Astrocyte (in vitro differentiated cells and primary cell): Measurements from ENCODE around the gene NAP1L4. TPM values are rescaled to one million over a fixed set of nuclear protein-coding genes. Genes with fewer than 3 reads are reported as not detected.

Source experiments
- DNase-seq: peaks from one replicate; pipeline ENCODE4 v3.0.0-alpha.2; 2010; ENCODE audit warnings: low read depth
- FAIRE-seq: peaks from 2 replicates; lab custom pipeline; 2011; peaks lifted over from hg19 to GRCh38; lab: Jason Lieb, UNC
- H2AFZ ChIP-seq: 2 replicates; pipeline ENCODE4 v1.6.0; 2012; ENCODE audit warnings: low read depth, low read length, inconsistent platforms
- H3K27ac ChIP-seq: 2 replicates; pipeline ENCODE4 v1.5.1; 2011; ENCODE audit warnings: low read depth, low read length, inconsistent platforms
- H3K27me3 ChIP-seq: 2 replicates; pipeline ENCODE4 v1.6.0; 2011; ENCODE audit warnings: low read length, inconsistent platforms; ENCODE audit not compliant: insufficient read depth
- H3K36me3 ChIP-seq: 2 replicates; pipeline ENCODE4 v1.5.1; 2011; ENCODE audit warnings: low read length, inconsistent platforms; ENCODE audit not compliant: insufficient read depth
- H3K4me1 ChIP-seq: 2 replicates; pipeline ENCODE4 v1.5.1; 2011; ENCODE audit warnings: low read length, inconsistent platforms; ENCODE audit not compliant: insufficient read depth
- H3K4me2 ChIP-seq: 2 replicates; pipeline ENCODE4 v1.6.0; 2012; ENCODE audit warnings: low read length, inconsistent platforms
- H3K4me3 ChIP-seq: 2 replicates; pipeline ENCODE4 v1.5.1; 2011; ENCODE audit warnings: low read depth, mild to moderate bottlenecking, low read length, inconsistent platforms; ENCODE audit not compliant: insufficient read depth
- H3K79me2 ChIP-seq: 2 replicates; pipeline ENCODE4 v1.6.0; 2012; ENCODE audit warnings: mild to moderate bottlenecking, low read length, inconsistent platforms; ENCODE audit not compliant: insufficient read depth
- H3K9ac ChIP-seq: 2 replicates; pipeline ENCODE4 v1.6.0; 2012; ENCODE audit warnings: mild to moderate bottlenecking, low read length, inconsistent platforms
- H3K9me3 ChIP-seq: 2 replicates; pipeline ENCODE4 v1.5.1; 2012; ENCODE audit warnings: low read depth, mild to moderate bottlenecking, low read length, inconsistent platforms; ENCODE audit not compliant: insufficient read depth
- H4K20me1 ChIP-seq: 2 replicates; pipeline ENCODE4 v1.6.0; 2012; ENCODE audit warnings: low read length, inconsistent platforms; ENCODE audit not compliant: insufficient read depth
- H3K27ac Mint-ChIP-seq: one replicate; pipeline ENCODE4 v1.8.0; 2021; ENCODE audit warnings: mild to moderate bottlenecking, mixed read lengths; ENCODE audit not compliant: unreplicated experiment
- H3K27me3 Mint-ChIP-seq: one replicate; pipeline ENCODE4 v1.8.0; 2021; ENCODE audit warnings: low read depth, mixed read lengths; ENCODE audit not compliant: unreplicated experiment
- H3K36me3 Mint-ChIP-seq: one replicate; pipeline ENCODE4 v1.8.0; 2021; ENCODE audit warnings: low read depth, mixed read lengths; ENCODE audit not compliant: unreplicated experiment
- H3K4me1 Mint-ChIP-seq: one replicate; pipeline ENCODE4 v1.8.0; 2021; ENCODE audit warnings: low read depth, mixed read lengths; ENCODE audit not compliant: unreplicated experiment
- H3K4me3 Mint-ChIP-seq: one replicate; pipeline ENCODE4 v1.8.0; 2021; ENCODE audit warnings: mild to moderate bottlenecking, moderate library complexity, mixed read lengths; ENCODE audit not compliant: unreplicated experiment
- H3K9me3 Mint-ChIP-seq: one replicate; pipeline ENCODE4 v1.8.0; 2021; ENCODE audit warnings: mild to moderate bottlenecking, mixed read lengths; ENCODE audit not compliant: unreplicated experiment
- CTCF ChIP-seq: IDR thresholded peaks from 2 replicates; pipeline ENCODE4 v1.5.1; 2011; ENCODE audit warnings: low read depth, mild to moderate bottlenecking, inconsistent platforms, low read length, moderate library complexity; ENCODE audit not compliant: insufficient read depth
- EZH2 ChIP-seq: IDR thresholded peaks from 2 replicates; pipeline ENCODE4 v1.6.1; 2012; ENCODE audit warnings: mild to moderate bottlenecking, low read length, inconsistent platforms; ENCODE audit not compliant: insufficient read depth
- total RNA-seq: library from RNA; stranded (reverse); gene quantifications from 2 replicates; pipeline ENCODE4 v1.2.1, GENCODE V29; 2021

NAP1L4 gene
- total RNA-seq, 1 donor from 2014 or later: 153 TPM

DNA sequence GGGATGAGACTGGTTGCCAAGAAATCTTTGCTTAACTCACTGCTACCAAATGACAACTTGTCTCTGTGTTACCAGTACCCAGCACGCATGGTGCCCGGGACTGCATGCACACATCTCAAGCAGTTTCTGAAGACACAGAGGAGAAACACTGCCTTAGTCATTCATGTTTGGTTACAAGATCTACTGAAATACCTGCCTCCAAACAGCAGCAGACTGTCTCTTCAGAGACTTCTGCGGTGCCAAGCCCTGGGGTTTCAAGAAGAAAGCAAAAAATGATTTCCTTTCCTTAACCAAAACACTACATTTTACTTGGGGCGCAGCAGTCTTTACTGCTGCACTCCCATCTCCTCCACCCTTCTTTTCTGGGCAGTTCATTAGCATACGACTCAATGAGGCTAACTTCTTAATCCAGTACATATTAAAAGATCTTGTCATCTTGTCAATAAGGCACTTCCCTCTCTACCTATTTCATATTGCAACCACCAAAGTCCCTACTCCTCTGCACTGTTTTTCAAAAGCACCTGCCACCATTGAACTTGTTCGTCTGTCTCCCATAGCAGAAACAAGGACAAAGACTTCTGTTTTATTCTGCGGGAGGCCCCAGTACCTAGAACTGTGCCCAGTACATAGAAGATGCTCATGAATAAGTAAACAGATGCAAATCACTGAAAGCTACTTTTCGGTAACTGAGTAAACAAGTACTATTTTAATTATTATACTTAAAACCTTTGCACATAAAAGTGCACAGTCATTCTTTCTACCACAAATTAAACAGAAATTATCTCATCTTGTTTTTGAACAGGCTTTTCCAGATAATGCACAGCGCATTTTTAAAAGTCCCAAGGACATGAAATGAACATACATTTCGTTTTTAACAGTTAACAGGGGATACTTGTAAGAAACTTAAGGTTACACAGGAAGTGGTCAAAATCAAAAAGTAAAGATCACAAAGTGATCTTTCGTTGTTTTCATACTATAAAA lies 4.0 kb downstream of the NAP1L4 start:
- H3K4me2 ChIP-seq: peak overlapping the region; percentile 98
- peaks cover 23% of the 10 kb centered on the region for H3K4me1 Mint-ChIP-seq
- TF ChIP-seq EZH2 (no peak), CTCF (no peak)
- H3K27me3 Mint-ChIP-seq: no peaks in the 10 kb centered on the region
- H3K4me3 Mint-ChIP-seq: peak overlapping the region; percentile 100
- no peak for DNase-seq
- peaks cover 89% of the 10 kb centered on the region for H3K79me2 ChIP-seq
- H2AFZ ChIP-seq: no peak overlapping the region
- no peaks in the 10 kb centered on the region for H3K27me3 ChIP-seq
- peaks cover 25% of the 10 kb centered on the region for H3K4me1 ChIP-seq
- no peak for FAIRE-seq
- no peaks in the 10 kb centered on the region for H3K36me3 ChIP-seq
- peak overlapping the region; percentile 32 for H3K27ac ChIP-seq
- peaks cover 76% of the 10 kb centered on the region for H4K20me1 ChIP-seq
- H3K9me3 ChIP-seq: no peaks in the 10 kb centered on the region
- H3K9ac ChIP-seq: peak overlapping the region; percentile 90
- no peaks in the 10 kb centered on the region for H3K9me3 Mint-ChIP-seq
- peak overlapping the region; percentile 95 for H3K4me3 ChIP-seq
- no peaks in the 10 kb centered on the region for H3K36me3 Mint-ChIP-seq
- peak overlapping the region; percentile 48 for H3K27ac Mint-ChIP-seq

DNA sequence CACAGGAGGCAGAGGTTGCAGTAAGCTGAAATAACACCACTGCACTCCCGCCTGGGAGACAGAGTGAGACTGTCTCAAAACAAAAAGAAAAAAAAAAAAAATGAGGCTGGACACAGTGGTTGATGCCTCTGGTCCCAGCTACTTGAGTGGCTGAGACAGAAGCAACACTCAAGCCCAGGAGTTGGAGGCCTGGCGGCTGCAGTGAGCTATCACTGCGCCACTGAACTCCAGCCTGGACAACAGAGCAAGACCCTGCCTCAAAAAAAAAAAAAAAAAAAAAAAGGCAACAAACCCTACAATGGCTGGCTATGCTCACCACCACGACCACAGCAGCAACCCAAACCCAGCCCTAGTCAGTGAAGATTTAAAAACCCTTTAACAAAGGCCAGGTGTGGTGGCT lies 8.2 kb downstream of the NAP1L4 start:
- H3K9me3 Mint-ChIP-seq: no peaks in the 10 kb centered on the region
- no peak for TF ChIP-seq EZH2
- no peak for TF ChIP-seq CTCF
- no peak overlapping the region for H3K4me3 Mint-ChIP-seq
- Histone ChIP-seq H2AFZ (no peak overlapping the region), H3K27ac (no peak overlapping the region), H3K4me2 (no peak overlapping the region), H3K27me3 (no peaks in the 10 kb centered on the region), H3K9ac (no peak overlapping the region), H3K4me1 (peaks cover 12% of the 10 kb centered on the region), H3K4me3 (no peak overlapping the region), H3K9me3 (no peaks in the 10 kb centered on the region), H4K20me1 (peaks cover 82% of the 10 kb centered on the region), H3K36me3 (peaks cover 3% of the 10 kb centered on the region), H3K79me2 (peaks cover 98% of the 10 kb centered on the region)
- peaks cover 15% of the 10 kb centered on the region for H3K4me1 Mint-ChIP-seq
- H3K27ac Mint-ChIP-seq: no peak overlapping the region
- no peaks in the 10 kb centered on the region for H3K27me3 Mint-ChIP-seq
- H3K36me3 Mint-ChIP-seq: peaks cover 1% of the 10 kb centered on the region
- DNase-seq: no peak
- no peak for FAIRE-seq

- no peaks in the 10 kb centered on the region for H3K9me3 ChIP-seq
- peaks cover 6% of the 10 kb centered on the region for H3K36me3 Mint-ChIP-seq
- H3K4me2 ChIP-seq: no peak overlapping the region
- TF ChIP-seq CTCF: no peak
- no peak for TF ChIP-seq EZH2
- peaks cover 17% of the 10 kb centered on the region for H3K36me3 ChIP-seq
- no peak overlapping the region for H3K4me3 ChIP-seq
- H3K27me3 ChIP-seq: no peaks in the 10 kb centered on the region
- peaks cover 96% of the 10 kb centered on the region for H3K79me2 ChIP-seq
- H3K4me1 Mint-ChIP-seq: peaks cover 6% of the 10 kb centered on the region
- H3K27ac ChIP-seq: no peak overlapping the region
- H3K4me3 Mint-ChIP-seq: no peak overlapping the region
- DNase-seq: no peak
- H4K20me1 ChIP-seq: peaks cover 79% of the 10 kb centered on the region
- no peaks in the 10 kb centered on the region for H3K9me3 Mint-ChIP-seq
- no peak overlapping the region for H3K9ac ChIP-seq
- H3K27ac Mint-ChIP-seq: no peak overlapping the region
- H3K4me1 ChIP-seq: no peaks in the 10 kb centered on the region
- no peaks in the 10 kb centered on the region for H3K27me3 Mint-ChIP-seq
- no peak overlapping the region for H2AFZ ChIP-seq
- no peak for FAIRE-seq
These were observed 9.9 kb downstream of the NAP1L4 start for GRCh38 chr11:2982214-2982613.
